Measurements from ENCODE around the gene TBX6. TPM values are rescaled to one million over a fixed set of nuclear protein-coding genes. Genes with fewer than 3 reads are reported as not detected.
"Not testable (repeated sequence)": the region's sequence is repeated elsewhere in the genome, so short reads cannot be mapped to it uniquely, and the experiment has no call there.

TBX6 gene
- total RNA-seq, 2 experiments from 2014 or later = 1.5 to 1.7 TPM

- CTCF ChIA-PET = interaction anchor here (0.6 to 1.3 kb wide), 5 partner anchors 8 to 362 kb away, joined by 3 to 4 read pairs (median 3); partner anchors contain the start of genes PPP4C and TBX6
- POLR2A ChIA-PET = interaction anchor here (1.2 to 1.6 kb wide), 3 partner anchors 10 to 247 kb away, joined by 3 to 4 read pairs (median 3); partner anchors contain the start of genes PAGR1 and TBX6
Observed at GRCh38 chr16:30063278-30063892, 28.3 kb downstream of the TBX6 start.

GRCh38 chr16:30060836-30061554 lies 30.7 kb downstream of the TBX6 start:
- POLR2A ChIA-PET = no interaction called here
- CTCF ChIA-PET = no interaction called here

DNA sequence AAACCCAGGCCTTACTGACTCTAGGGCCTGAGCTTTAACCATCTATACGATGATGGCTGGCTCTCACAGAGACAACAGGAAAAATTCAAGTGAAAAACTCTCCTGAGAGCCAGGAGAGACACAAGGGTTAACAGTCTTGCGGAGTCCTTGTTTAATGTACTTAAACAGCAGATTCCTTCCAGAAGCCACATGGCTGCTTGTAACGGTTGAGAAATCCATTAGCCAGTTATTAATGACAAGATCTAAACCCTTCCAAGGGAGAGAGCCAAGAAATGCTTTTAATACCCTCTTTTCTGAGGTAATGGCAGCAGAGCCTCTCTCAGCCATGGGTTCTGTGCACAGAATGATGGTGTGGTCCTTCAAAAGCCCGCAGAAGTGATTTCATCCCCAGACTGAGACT lies 31.4 kb downstream of the TBX6 start:
- CTCF ChIA-PET = no interaction called here

DNA sequence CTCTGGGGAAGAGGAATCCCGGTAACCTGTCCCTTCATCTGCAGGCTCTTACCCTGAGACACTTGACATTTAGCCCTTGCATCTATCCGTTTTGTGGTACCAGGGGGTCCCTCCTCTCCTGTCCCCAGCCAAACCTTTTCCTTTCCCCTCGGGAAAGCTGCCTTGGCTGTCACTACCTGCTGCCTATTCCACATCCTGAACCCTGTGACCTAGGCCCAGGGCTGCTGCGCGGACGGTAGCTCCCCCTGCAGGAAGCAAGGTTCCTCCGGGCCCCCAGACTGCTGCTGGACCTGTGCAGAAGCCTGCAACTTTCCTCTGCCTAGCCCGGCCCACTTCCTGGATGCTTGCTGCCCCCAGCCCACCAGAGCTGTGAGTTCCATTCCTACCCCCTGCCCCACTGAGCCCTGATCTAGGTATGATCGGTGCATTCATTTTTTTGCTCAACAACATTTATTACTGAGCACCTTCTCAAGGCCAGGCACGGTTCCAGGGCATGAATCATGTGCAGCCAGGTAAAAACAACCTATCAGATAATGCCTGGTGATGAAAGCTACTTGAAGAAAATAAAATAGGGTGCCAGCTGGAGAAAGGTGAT lies 36.7 kb downstream of the TBX6 start:
- CTCF ChIA-PET = interaction anchor here (0.6 to 2.2 kb wide), 10 partner anchors 8 to 375 kb away, joined by 3 to 7 read pairs (median 3); partner anchors contain the start of gene DCTPP1
- POLR2A ChIA-PET = interaction anchor here (2.1 kb wide), 1 partner anchor 10 kb away, joined by 9 read pairs; the partner anchor contains the start of gene ALDOA

More for the DNA sequence above, 31.4 kb downstream of the TBX6 start:
- POLR2A ChIA-PET = interaction anchor here (0.8 kb wide), 1 partner anchor 11 kb away, joined by 5 read pairs; no protein-coding TSS in a partner anchor

DNA sequence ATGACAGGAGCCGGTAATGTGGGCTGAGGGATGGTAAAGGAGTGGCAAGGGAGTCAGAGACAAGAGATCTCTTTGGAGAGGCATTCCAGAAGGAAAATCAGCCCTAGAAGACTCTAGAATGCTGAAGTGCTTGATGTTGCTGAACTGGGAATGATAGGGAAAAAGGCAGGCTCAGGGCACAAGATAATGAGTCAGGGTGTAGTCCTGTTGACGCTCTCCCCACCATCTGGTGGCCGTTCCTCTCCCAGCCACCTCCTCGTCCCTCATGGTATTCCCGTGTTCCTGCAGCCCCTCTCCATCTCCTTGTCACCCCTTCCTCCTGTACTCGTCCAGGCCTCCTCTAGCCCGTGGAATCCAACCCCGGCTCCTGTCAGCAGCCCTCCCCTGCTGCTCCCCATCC lies 37.3 kb downstream of the TBX6 start:
- POLR2A ChIA-PET = interaction anchor here (1.9 to 2.1 kb wide), 1 partner anchor 11 kb away, joined by 4 to 9 read pairs; the partner anchor contains the start of gene ALDOA

GRCh38 chr16:30053376-30054015 lies 38.2 kb downstream of the TBX6 start:
- POLR2A ChIA-PET = interaction anchor here (1.1 to 1.9 kb wide), 3 partner anchors 10 to 38 kb away, joined by 3 to 4 read pairs (median 3); partner anchors contain the start of genes ALDOA and TBX6
- CTCF ChIA-PET = interaction anchor here (0.9 to 1.6 kb wide), 6 partner anchors 13 to 363 kb away, joined by 3 to 9 read pairs (median 4); partner anchors contain the start of genes ALDOA, TBX6 and TLCD3B

More for the DNA sequence above, 37.3 kb downstream of the TBX6 start:
- CTCF ChIA-PET = interaction anchor here (0.6 to 2.2 kb wide), 6 partner anchors 9 to 58 kb away, joined by 3 to 7 read pairs (median 4); no protein-coding TSS in a partner anchor

DNA sequence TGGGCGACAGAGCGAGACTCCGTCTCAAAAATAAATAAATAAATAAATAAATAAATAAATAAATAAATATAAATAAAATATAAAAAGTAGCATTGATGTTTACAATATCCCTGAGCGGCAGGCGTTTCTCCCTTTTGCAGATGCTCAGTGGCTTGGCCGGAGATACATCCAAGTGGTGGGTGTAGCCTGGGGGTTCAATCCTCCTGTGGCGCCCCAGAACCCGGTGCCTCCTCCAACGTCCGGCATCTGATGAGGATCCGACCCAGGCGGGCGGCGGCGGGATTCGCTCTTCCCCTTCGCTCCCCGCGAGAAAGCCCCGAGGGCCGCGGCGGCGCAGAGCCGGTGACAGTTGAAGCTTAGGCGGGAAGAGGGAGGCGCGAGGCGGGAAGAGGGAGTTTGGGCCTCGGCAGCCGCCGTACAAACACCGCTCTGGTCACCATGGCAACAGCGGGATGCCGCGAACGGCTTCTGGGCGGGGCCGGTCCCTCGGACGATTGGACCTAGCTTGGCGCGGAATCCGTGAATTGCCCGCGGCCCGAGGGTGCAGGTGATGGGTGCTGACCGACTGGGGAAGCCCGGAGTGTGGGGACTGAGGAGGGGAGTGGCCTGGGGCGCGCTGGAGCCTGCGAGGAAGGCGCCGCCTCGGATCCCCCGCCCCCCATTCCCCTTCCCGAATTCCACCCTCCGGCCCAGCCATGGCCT lies 38.9 kb downstream of the TBX6 start:
- CTCF ChIA-PET = interaction anchor here (1.1 to 1.6 kb wide), 4 partner anchors 13 to 39 kb away, joined by 3 to 9 read pairs (median 5); partner anchors contain the start of genes ALDOA, TBX6 and TLCD3B
- POLR2A ChIA-PET = interaction anchor here (1.1 to 1.9 kb wide), 3 partner anchors 11 to 39 kb away, joined by 3 to 4 read pairs (median 3); partner anchors contain the start of genes ALDOA and TBX6

DNA sequence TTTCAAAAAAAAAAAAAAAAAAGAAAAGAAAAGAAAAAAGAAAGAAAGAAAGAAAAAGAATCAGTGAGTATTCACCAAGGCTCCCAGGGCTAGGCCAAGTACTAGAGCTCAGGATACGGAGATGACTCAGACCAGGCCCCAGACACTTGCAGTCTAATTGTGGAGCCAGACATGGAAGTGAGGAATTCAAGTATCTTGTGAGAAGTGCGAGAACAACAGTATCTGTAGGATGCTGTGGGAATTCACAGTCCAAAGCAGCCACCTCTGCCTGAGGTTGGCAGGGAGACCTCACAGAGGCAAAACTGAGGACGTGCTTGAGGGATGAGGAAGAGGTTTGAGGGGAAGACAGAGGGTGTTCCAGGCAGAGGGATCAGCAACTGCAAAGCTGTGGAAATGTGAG lies 40.2 kb downstream of the TBX6 start:
- CTCF ChIA-PET = interaction anchor here (0.6 kb wide), 2 partner anchors 36 to 125 kb away, joined by 3 read pairs; no protein-coding TSS in a partner anchor

DNA sequence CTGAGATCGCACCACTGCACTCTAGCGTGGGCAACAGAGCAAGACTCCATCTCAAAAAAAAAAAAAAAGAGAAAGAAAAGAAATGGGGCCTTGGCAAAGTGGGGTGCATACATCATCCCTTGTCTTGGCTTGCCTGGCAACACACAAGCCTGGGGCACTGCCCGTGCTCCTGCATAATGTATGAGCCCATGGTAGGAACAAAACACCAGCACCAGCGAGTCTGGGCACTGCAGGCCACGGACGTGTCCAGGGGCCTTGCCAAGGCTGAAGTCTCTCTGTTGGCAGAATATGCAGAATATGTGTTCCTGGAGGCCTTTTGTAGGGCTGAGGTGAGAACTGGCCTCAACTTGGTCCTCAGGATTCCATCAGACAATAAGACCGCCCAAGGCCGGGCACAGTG lies 41.9 kb downstream of the TBX6 start:
- POLR2A ChIA-PET = interaction anchor here (0.9 kb wide), 1 partner anchor 10 kb away, joined by 5 read pairs; no protein-coding TSS in a partner anchor
- CTCF ChIA-PET = interaction anchor here (2.1 kb wide), 1 partner anchor 18 kb away, joined by 4 read pairs; no protein-coding TSS in a partner anchor

More for the DNA sequence above, 40.2 kb downstream of the TBX6 start:
- POLR2A ChIA-PET = interaction anchor here (0.6 kb wide), 3 partner anchors 19 to 247 kb away, joined by 3 to 5 read pairs (median 3); no protein-coding TSS in a partner anchor

- POLR2A ChIA-PET = no interaction called here
- CTCF ChIA-PET = interaction anchor here (0.6 kb wide), 1 partner anchor 114 kb away, joined by 3 read pairs; no protein-coding TSS in a partner anchor
Observed at GRCh38 chr16:30046588-30046987, 45.1 kb downstream of the TBX6 start.

DNA sequence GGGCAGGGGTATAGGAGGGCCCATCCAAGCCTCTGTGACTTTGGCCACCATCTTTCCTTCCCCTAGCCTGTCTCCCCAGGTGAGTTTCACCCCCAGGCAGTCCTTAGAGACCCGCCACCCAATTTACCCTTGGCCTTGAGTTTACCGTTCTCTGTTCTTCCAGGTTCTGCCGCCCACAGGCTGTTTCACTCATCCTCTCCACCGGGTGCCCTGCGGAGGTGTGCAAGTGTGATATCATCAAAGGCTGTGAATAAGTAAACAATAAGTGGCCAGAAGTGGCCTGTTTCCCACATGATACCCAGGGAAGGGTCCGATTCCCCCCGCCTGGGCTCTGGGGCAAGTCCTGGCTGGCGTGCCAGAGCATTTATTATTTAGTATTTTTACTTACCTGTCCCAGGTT lies 45.5 kb downstream of the TBX6 start:
- CTCF ChIA-PET = interaction anchor here (0.6 kb wide), 1 partner anchor 114 kb away, joined by 3 read pairs; no protein-coding TSS in a partner anchor
- POLR2A ChIA-PET = no interaction called here

GRCh38 chr16:30041841-30042240 lies 49.9 kb downstream of the TBX6 start:
- POLR2A ChIA-PET = interaction anchor here (0.9 kb wide), 1 partner anchor 50 kb away, joined by 5 read pairs; the partner anchor contains the start of gene TBX6
- CTCF ChIA-PET = interaction anchor here (0.7 to 2.0 kb wide), 4 partner anchors 10 to 388 kb away, joined by 3 to 8 read pairs (median 5); partner anchors contain the start of genes DCTPP1 and TBX6

DNA sequence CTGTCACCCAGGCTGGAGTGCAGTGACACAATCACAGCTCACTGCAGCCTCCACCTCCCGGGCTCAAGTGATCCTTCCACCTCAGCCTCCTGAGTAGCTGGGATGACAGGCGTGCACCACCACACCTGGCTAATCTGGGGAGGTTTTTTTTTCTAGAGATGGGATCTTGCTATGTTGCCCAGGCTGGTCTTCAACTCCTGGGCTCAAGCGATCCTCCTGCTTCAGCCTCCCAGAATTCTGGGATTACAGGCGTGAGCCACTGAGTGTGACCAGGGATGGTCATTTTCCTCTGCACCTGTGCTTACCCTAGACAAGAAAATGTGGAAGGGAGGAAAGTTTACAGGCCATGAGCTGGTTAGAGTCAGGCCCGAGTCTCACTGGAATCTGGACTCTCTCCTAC lies 51.0 kb downstream of the TBX6 start:
- CTCF ChIA-PET, POLR2A ChIA-PET: not testable (repeated sequence)

DNA sequence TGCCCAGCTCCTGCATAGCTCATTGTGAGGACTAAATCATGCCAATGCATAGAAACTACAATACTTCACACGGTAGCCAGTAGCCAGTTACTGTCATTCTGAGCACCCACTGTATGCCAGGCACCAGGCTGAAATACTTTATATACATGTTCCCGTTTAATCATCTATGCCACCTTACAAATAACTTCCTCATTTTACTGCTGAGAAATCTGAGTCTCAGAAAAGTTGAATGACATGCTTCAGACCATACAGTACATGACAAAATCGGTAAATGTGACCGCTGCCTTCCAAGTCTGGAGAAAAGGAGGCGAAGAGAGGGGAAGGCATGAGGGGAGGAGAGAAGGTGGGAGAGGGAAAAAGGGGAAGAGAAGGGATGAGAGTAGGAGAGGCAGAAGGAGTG lies 51.5 kb downstream of the TBX6 start:
- ChIA-PET CTCF (no interaction called here), POLR2A (no interaction called here)

Data from activated CD8-positive, alpha-beta memory T cell treated with anti-CD3 and anti-CD28 coated beads for 36 hours (primary cell).